Activated T-cell treated with anti-CD3 and anti-CD28 coated beads for 1 hour (primary cell): ENCODE data around the gene CCDC38.
"Not testable (repeated sequence)": the region's sequence is repeated elsewhere in the genome, so short reads cannot be mapped to it uniquely, and the experiment has no call there.

Experiments used
- DNase-seq: peaks from one replicate; pipeline ENCODE4 v3.0.0-alpha.2; 2020; ENCODE audit warnings: low read depth

The CCDC38 gene

DNA sequence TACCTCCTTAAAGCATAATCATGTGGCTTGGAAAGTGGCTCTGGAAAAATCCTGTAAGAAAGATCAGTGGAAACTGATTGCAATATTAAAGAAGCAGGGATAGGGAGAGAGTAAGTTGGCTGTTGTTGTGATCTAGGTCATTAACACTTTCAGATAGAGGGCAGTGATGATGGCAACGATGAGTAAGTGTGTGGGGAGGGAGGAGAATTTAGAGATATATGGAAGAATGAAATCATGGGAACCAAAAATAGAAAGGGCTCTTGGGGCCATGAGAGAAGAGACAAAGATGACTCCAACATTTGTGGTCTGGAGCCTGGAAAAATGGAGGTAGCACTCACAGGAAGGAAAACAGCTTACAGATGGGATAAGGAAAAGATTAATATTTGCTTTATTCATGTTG is 60.3 kb downstream of the CCDC38 start:
- DNase-seq: no peak

GRCh38 chr12:95881331-95881955 is 61.0 kb downstream of the CCDC38 start:
- no peak for DNase-seq

GRCh38 chr12:95880895-95881294 is 61.5 kb downstream of the CCDC38 start:
- DNase-seq: no peak

DNA sequence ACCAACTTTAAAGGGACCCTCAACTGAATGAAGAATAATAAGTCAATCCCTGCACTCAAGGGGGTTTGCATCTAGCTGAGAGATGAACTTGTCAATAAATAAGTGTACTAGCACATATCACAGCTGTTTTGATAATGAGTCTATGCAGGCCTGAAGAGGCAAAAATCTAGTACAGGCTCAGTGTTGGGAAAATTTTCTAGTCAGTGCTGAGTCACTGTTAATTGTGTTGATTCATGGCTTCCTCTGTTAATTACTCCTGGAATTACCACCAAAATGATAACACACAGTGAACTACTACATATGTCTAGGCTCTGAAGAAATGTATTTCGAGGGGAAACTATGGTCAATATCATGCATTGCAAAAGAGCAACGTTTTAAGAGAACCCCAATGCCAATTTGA is 64.8 kb downstream of the CCDC38 start:
- no peak for DNase-seq

GRCh38 chr12:95874452-95874851 is 68.0 kb downstream of the CCDC38 start:
- no peak for DNase-seq

- no peak for DNase-seq
Observed at GRCh38 chr12:95870897-95871296, 71.5 kb downstream of the CCDC38 start.

- DNase-seq: no peak
Observed at GRCh38 chr12:95863337-95863736, 79.1 kb downstream of the CCDC38 start.

DNA sequence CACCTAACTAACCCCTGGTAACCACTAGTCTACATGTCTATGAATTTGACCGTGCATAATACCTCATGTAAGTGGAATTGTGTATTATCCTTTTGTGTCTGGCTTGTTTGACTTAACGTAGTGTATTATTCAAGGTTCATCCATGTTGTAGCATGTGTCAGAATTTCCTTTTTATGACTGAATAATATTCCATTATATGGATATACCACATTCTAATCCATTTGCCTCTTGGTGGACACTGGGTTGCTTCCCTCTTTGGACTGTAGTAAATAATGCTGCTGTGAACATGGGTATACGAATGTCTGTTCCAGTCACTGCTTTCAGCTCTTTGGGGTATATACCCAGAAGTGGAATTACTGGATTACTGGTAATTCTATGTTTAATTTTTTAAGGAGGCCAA is 80.4 kb downstream of the CCDC38 start:
- no peak for DNase-seq

- DNase-seq: no peak
Observed at GRCh38 chr12:95859947-95860850, 82.2 kb downstream of the CCDC38 start.

- no peak for DNase-seq
Observed at GRCh38 chr12:95859344-95859816, 83.0 kb downstream of the CCDC38 start.

DNA sequence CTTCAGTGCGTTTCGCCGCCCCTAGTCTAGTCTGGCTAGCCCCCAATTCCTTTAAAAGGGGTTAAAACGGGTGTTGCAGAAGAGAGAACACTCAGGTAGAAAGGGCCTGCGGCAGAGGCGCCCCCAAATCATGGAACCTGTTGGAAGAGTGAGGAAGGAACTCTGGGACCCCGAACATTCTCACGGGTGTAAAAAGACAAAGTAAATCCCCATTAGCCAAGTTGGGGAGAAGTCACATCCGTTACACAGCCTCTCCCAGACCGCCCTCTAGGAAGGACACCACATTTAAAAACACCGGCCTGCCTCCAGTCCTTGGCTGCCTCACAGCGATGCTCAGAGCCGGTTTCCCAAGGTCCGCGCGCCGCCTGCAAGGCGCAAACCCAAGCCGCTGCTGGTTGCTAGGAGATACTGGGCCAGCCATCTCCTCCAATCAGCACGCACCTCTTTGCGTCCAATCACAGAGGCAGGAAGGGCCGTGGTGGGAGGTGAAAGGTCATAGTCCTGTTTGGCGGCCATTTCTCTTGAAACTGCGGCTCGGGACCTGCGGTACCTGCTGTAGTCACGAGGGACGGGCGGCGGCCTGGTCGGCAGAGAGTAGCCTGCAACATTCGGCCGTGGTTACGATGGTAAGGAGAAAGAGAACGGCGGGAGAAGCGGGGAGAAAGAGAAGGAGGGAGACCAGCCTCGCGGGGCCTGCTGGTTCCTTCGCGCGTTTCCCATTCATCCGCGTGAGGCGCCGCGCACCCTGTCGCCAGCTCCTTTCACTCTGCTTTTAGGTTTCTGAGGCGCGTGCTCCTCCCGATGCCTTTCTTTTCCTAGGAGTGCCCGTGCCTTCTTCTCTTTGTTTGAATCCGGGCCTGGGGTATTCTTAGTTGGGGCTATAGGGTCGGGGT is 83.7 kb downstream of the CCDC38 start, which contains the start of gene SNRPF:
Gene SNRPF, plus strand, starts transcription at position 502 of the 893 bp plus-strand sequence. Its CDS starts 122 bp downstream, at position 624.
- DNase-seq: peak; percentile 84

DNA sequence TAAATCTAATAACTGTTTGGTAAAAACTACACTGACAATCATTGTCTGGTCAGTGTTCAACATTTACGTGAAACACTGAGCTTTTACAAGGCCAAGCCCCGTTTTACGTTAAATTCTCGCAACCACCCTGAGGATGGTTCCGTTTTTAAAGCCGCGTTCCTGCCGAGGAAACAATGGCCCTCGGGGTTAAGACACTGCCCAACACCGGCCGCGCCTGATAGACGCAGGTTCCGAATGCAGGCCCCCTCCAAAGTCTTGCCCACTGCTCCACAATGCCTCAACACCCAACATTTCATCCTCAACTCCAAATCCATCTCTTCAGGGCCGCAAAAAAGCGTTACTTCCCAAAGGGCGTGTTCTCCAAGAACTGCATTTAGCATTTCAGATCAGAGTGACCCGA is 84.6 kb downstream of the CCDC38 start:
- DNase-seq: no peak

GRCh38 chr12:95857156-95857555 is 85.3 kb downstream of the CCDC38 start:
- no peak for DNase-seq

GRCh38 chr12:95852133-95852532 is 90.3 kb downstream of the CCDC38 start:
- DNase-seq: no peak

DNA sequence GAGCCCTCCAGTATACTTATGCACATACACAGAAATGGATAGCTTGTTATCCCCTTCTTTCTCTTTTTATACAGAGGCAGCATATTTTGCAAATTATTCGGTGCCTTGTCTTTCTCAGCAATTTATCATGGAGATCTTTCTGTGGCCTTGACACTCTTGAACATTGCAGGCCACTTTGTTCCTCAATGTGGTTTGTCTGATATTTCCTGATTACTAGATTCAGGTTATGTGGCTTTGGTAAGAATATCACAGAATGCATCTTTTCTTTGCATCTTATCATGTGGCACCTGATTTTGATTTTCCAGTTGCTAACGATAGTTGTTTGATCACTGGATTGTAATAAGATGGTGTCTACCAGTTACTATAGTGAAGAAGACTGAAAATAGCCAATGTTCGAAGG is 90.8 kb downstream of the CCDC38 start:
- no peak for DNase-seq

DNA sequence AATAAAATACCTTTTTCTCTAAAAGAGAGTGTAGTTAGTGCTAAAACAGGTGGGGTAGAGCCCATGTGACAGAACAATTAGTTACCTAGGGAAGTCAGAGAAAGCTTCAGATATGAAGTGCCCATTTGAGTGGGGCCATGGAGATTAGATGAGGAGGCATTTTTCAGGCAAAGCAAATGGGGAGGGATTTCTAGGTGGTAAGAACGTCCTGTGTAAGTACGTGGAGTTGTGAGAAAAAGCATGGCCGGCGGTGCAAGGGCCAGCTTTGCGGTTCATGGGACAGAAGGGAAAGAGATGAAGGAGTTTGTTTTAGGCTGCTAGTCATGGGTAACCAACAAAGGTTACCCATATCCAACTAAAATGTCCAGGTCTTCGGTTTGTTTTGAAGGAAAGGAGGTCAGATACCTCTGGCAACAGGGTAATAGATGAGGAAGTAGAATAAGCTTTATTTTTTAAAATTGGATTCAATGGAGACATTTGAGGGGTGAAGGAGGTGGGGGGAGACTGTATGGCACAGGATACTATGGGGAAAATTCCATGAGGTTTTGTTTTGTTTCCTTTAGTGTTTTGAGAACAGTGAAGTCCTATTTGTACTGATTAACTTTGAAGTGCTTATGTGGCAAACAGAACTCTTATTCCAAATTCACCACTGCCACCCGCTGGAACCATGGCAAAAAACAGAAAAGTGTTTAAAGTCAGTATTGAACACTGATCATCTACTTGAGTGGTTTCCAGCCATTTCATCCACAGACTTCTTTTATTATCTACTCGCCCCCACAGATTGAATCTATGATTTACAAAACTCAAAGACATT is 93.6 kb downstream of the CCDC38 start:
- no peak for DNase-seq

GRCh38 chr12:95842426-95842825 is 100.0 kb downstream of the CCDC38 start:
- DNase-seq: not testable (repeated sequence)

DNA sequence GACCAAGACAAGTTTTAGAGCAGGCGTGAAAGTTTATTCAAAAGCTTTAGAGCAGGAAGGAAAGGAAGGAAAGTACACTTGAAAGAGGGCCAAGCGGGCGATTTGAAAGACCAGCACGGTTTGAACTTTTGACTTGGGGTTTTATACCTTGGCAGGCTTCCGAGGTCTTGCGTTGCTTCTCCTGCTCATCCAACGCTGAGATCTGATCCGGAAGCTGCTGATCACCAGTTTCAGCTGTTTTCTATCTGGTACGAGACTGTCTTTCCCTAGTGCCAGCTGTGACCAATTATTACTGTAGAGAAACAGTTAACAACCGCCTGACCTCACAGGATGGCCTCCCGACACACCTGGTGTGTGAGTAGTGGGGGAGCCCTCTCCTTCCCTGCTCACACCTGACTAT is 104.3 kb downstream of the CCDC38 start:
- no peak for DNase-seq

GRCh38 chr12:95837240-95838038 is 105.0 kb downstream of the CCDC38 start:
- no peak for DNase-seq

- no peak for DNase-seq
Observed at GRCh38 chr12:95836630-95837239, 105.7 kb downstream of the CCDC38 start.
